Uterus (tissue), 4 donors: ENCODE results near the gene RFX8. TPM values are rescaled to one million over a fixed set of nuclear protein-coding genes. Genes with fewer than 3 reads are reported as not detected.
"Not testable (repeated sequence)": the region's sequence is repeated elsewhere in the genome, so short reads cannot be mapped to it uniquely, and the experiment has no call there.

Experiments
- DNase-seq, 2 donors: peaks; one replicate each; pipeline ENCODE4 v3.0.0-alpha.2; 2019 to 2020
- H3K27ac ChIP-seq, 2 donors: fragments of 200-600 bp; sonication (generic); 1 replicate in 1 of 2; 2 replicates in 1 of 2; pipeline ENCODE4 v1.5.1; 2016 to 2018
- H3K27me3 ChIP-seq, 2 donors: fragments of 200-600 bp; sonication (generic); one replicate each; pipeline ENCODE4 v1.5.1; 2018 to 2019; ENCODE audit warnings: control low read depth in 1 of 2
- H3K36me3 ChIP-seq, 2 donors: fragments of 200-600 bp; sonication (generic); one replicate each; pipeline ENCODE4 v1.5.1; 2019; ENCODE audit warnings: control low read depth in 1 of 2
- H3K4me1 ChIP-seq, 2 donors: fragments of 200-600 bp; sonication (generic); one replicate each; pipeline ENCODE4 v1.5.1; 2018 to 2019; ENCODE audit warnings: control low read depth in 1 of 2
- H3K4me3 ChIP-seq, 2 donors: fragments of 200-600 bp; sonication (generic); 1 replicate in 1 of 2; 2 replicates in 1 of 2; pipeline ENCODE4 v1.5.1; 2018 to 2019; ENCODE audit warnings: mild to moderate bottlenecking in 1 of 2
- H3K9me3 ChIP-seq, 2 donors: fragments of 200-600 bp; sonication (generic); one replicate each; pipeline ENCODE4 v1.5.1; 2019; ENCODE audit warnings: control low read depth in 1 of 2
- CTCF ChIP-seq, 4 experiments: fragments of 200-600 bp in 2 of 4; fragments of 450-650 bp in 2 of 4; sonication (generic) in 2 of 4; IDR thresholded peaks; one replicate each; pipeline ENCODE4 v1.5.1; 2016 to 2019; ENCODE audit warnings: antibody characterized with exemption in 4 of 4, mild to moderate bottlenecking in 2 of 4, moderate library complexity in 1 of 4
- POLR2A ChIP-seq, 2 donors: fragments of 450-650 bp; IDR thresholded peaks; one replicate each; pipeline ENCODE4 v1.6.1; 2016; ENCODE audit warnings: antibody characterized with exemption in 2 of 2, mild to moderate bottlenecking in 1 of 2, moderate library complexity in 1 of 2
- intact Hi-C: fragments of 100-400 bp; cut with DNase I; formaldehyde crosslinking; loops from one replicate; pipeline ENCODE4 v1.15.1; 2023; ENCODE audit warnings: low total_unique reads
- total RNA-seq, 4 donors: library from RNA; depleted of rRNA in 3 of 4; stranded (reverse); fragments of >200 nt in 3 of 4; gene quantifications; one replicate each; pipeline versions ENCODE4 v1.1.0 to v1.2.4, GENCODE V29; 2014 to 2023
- donor health status: DM: yes; HTN: yes; CAD: no.

RFX8 gene
- total RNA-seq, 4 donors from 2014 or later: 0.51 to 1.4 (median 1.1) TPM; not detected in 1

GRCh38 chr2:101464841-101465240 is 10.1 kb downstream of the RFX8 start:
- H3K27ac ChIP-seq: peak overlapping the region in 1 of 2 donors; percentile 2

GRCh38 chr2:101463911-101464641 is 10.8 kb downstream of the RFX8 start:
- Histone ChIP-seq H3K9me3 (no peaks in the 10 kb centered on the region), H3K4me1 (no peaks in the 10 kb centered on the region), H3K27me3 (no peaks in the 10 kb centered on the region), H3K4me3 (no peak overlapping the region), H3K27ac (peak overlapping the region in 1 of 2 donors; percentile 2), H3K36me3 (no peaks in the 10 kb centered on the region)
- intact Hi-C loops: no loop called here
- TF ChIP-seq CTCF (IDR thresholded peaks at IDR 0.05) (no peak), POLR2A (IDR thresholded peaks at IDR 0.05) (no peak)
- DNase-seq: peak in 1 of 2 donors; percentile 34

More at GRCh38 chr2:101464841-101465240, 10.1 kb downstream of the RFX8 start:
- intact Hi-C loops: no loop called here
- no peak for TF ChIP-seq POLR2A (IDR thresholded peaks at IDR 0.05)
- TF ChIP-seq CTCF (IDR thresholded peaks at IDR 0.05): no peak
- Histone ChIP-seq H3K4me3 (no peak overlapping the region), H3K4me1 (no peaks in the 10 kb centered on the region), H3K27me3 (no peaks in the 10 kb centered on the region), H3K36me3 (no peaks in the 10 kb centered on the region), H3K9me3 (no peaks in the 10 kb centered on the region)
- DNase-seq: no peak

DNA sequence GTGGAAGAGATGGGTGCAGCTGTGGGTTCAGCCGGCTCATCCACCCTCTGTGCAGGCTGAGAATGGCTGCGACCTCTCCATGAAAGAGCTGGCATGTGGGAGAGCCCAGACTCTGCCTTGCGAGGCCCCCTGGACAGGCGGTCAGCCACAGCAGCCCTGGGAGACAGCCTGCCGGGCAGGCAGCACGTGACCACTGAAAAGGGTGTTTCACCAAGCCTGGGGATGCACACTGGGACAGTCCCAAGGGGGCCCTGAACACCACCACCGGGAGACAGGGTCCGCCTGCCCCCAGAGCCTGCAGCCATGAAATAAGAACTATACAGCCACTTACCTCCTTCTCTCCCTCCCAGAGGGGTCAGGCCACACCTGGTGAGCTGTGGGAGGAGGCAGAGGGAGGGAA is 11.5 kb downstream of the RFX8 start:
- Histone ChIP-seq H3K36me3 (no peaks in the 10 kb centered on the region), H3K9me3 (no peaks in the 10 kb centered on the region), H3K27me3 (no peaks in the 10 kb centered on the region), H3K4me3 (no peak overlapping the region), H3K4me1 (no peaks in the 10 kb centered on the region), H3K27ac (no peak overlapping the region)
- no peak for DNase-seq
- intact Hi-C loops: no loop called here
- TF ChIP-seq POLR2A (IDR thresholded peaks at IDR 0.05) (no peak), CTCF (IDR thresholded peaks at IDR 0.05) (no peak)

DNA sequence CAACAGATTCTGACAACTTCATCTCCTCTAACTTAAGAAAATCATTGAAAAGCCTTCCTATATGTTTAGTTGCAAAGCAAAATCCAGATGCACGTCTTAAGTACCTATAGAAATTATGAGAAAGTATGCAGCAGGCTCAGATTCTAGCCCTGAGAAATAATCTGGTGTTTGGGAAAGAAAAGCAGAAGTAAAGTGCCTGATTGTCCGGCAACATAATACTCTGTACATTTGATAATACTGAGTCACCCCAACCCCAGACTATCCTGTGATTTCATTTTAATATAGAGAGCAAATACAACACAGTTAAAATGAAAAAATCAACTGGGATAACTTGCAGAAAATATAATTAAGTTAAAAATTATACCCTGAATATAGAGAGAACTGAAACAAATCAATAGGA is 13.5 kb downstream of the RFX8 start:
- intact Hi-C loops: no loop called here
- H3K36me3 ChIP-seq: no peaks in the 10 kb centered on the region
- no peaks in the 10 kb centered on the region for H3K4me1 ChIP-seq
- no peak overlapping the region for H3K4me3 ChIP-seq
- no peaks in the 10 kb centered on the region for H3K27me3 ChIP-seq
- H3K9me3 ChIP-seq: no peaks in the 10 kb centered on the region
- TF ChIP-seq CTCF (IDR thresholded peaks at IDR 0.05) (no peak), POLR2A (IDR thresholded peaks at IDR 0.05) (no peak)
- no peak for DNase-seq
- H3K27ac ChIP-seq: no peak overlapping the region

DNA sequence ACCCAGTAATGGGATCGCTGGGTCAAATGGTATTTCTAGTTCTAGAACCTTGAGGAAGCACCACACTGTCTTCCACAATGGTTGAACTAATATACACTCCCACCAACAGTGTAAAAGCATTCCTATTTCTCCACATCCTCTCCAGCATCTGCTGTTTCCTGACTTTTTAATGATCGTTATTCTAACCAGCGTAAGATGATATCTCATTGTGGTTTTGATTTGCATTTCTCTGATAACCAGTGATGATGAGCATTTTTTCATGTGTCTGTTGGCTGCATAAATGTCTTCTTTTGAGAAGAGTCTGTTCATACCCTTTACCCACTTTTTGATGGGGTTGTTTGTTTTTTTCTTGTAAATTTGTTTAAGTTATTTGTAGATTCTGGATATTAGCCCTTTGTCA is 20.5 kb downstream of the RFX8 start:
- H3K27me3 ChIP-seq, H3K9me3 ChIP-seq, H3K36me3 ChIP-seq, H3K27ac ChIP-seq, DNase-seq, intact Hi-C loops, H3K4me1 ChIP-seq, H3K4me3 ChIP-seq: not testable (repeated sequence)
